NCI-H187 treated with DMSO at 0.1 percent for 48 hours (cell line): Measurements from ENCODE around the gene RAMP1.
"Not testable (repeated sequence)": the region's sequence is repeated elsewhere in the genome, so short reads cannot be mapped to it uniquely, and the experiment has no call there.

Source experiments
- DNase-seq: peaks from one replicate; lab custom pipeline; 2025; lab: John Stamatoyannopoulos, UW

Gene RAMP1

GRCh38 chr2:237863689-237864443 is 4.4 kb downstream of the RAMP1 start:
- no peak for DNase-seq

GRCh38 chr2:237864444-237864931 is 5.1 kb downstream of the RAMP1 start:
- no peak for DNase-seq

- no peak for DNase-seq
Observed at GRCh38 chr2:237864940-237865622, 5.7 kb downstream of the RAMP1 start.

- no peak for DNase-seq
Observed at GRCh38 chr2:237865623-237866041, 6.2 kb downstream of the RAMP1 start.

GRCh38 chr2:237866101-237866621 is 6.7 kb downstream of the RAMP1 start:
- no peak for DNase-seq

- DNase-seq = no peak
Observed at GRCh38 chr2:237867465-237867864, 8.0 kb downstream of the RAMP1 start.

- DNase-seq = not testable (repeated sequence)
Observed at GRCh38 chr2:237868074-237868473, 8.7 kb downstream of the RAMP1 start.

- no peak for DNase-seq
Observed at GRCh38 chr2:237868631-237869342, 9.4 kb downstream of the RAMP1 start.

- no peak for DNase-seq
Observed at GRCh38 chr2:237869343-237870102, 10.1 kb downstream of the RAMP1 start.

- no peak for DNase-seq
Observed at GRCh38 chr2:237870126-237870525, 10.7 kb downstream of the RAMP1 start.

- DNase-seq = no peak
Observed at GRCh38 chr2:237870754-237871651, 11.6 kb downstream of the RAMP1 start.

- no peak for DNase-seq
Observed at GRCh38 chr2:237872178-237872887, 12.9 kb downstream of the RAMP1 start.

GRCh38 chr2:237873421-237873831 is 14.0 kb downstream of the RAMP1 start:
- no peak for DNase-seq

- no peak for DNase-seq
Observed at GRCh38 chr2:237873897-237874551, 14.6 kb downstream of the RAMP1 start.

- no peak for DNase-seq
Observed at GRCh38 chr2:237874585-237875161, 15.2 kb downstream of the RAMP1 start.

GRCh38 chr2:237875256-237876060 is 16.0 kb downstream of the RAMP1 start:
- DNase-seq = no peak

- no peak for DNase-seq
Observed at GRCh38 chr2:237876061-237876526, 16.7 kb downstream of the RAMP1 start.

- DNase-seq = no peak
Observed at GRCh38 chr2:237876532-237876931, 17.1 kb downstream of the RAMP1 start.
